ENCODE results near the gene HPS1.

DNA sequence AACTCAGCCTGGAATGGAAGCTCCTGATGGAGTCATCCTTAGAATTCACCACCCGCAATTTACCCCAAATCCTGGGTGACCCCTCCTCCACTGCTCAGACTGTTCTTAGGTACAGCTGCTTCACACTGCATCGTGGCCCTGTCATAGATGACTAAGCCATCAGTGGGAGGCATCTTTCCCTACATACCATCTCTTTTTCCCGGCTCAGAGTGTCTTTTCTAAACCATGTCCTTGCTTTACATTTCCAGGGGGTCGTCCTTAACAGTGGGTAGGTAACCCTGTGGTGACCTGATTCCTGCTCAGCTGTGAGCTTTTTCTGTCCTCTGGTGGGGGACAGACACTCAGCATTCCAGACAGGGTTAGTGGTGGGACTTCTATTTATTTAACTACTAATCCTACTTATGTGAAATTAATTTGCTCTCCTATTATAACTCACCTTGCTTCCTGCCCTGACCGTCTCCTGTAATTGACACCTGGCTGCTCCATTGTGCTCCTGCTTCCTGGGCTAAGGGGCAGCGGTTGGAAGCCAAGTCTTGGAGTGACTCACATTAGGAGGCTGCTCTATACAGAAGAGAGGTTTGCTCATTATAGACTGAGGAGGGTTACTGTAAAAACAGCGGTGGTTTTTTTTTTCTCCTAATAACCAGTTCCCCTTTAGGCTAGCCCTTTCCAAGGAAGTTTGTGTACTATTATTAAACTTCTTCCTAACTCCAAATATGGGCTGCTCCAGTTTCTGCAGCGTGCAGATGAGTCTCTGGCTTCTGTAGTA is 72.3 kb downstream of the HPS1 start:
- TF ChIP-seq POLR2A (IDR thresholded peaks at IDR 0.05): no peak
- TF ChIP-seq, protein P1, sequence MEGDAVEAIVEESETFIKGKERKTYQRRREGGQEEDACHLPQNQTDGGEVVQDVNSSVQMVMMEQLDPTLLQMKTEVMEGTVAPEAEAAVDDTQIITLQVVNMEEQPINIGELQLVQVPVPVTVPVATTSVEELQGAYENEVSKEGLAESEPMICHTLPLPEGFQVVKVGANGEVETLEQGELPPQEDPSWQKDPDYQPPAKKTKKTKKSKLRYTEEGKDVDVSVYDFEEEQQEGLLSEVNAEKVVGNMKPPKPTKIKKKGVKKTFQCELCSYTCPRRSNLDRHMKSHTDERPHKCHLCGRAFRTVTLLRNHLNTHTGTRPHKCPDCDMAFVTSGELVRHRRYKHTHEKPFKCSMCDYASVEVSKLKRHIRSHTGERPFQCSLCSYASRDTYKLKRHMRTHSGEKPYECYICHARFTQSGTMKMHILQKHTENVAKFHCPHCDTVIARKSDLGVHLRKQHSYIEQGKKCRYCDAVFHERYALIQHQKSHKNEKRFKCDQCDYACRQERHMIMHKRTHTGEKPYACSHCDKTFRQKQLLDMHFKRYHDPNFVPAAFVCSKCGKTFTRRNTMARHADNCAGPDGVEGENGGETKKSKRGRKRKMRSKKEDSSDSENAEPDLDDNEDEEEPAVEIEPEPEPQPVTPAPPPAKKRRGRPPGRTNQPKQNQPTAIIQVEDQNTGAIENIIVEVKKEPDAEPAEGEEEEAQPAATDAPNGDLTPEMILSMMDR (IDR thresholded peaks at IDR 0.05): no peak
